GM23338 (cell line): Measurements from ENCODE around the gene XDH. TPM values are rescaled to one million over a fixed set of nuclear protein-coding genes. Genes with fewer than 3 reads are reported as not detected.

Experiments used
- ATAC-seq: fragments of 200-7000 bp; cut with Tn5 transposase; 3 replicates; pipeline ENCODE4 v1.9.1; 2020
- DNase-seq: peaks from one replicate; pipeline ENCODE4 v3.0.0-alpha.2; 2015; ENCODE audit warnings: low spot score
- H2AFZ ChIP-seq: fragments of 200-600 bp; sonication (generic); 2 replicates; pipeline ENCODE4 v1.8.0; 2016; ENCODE audit warnings: antibody characterized with exemption, mild to moderate bottlenecking, moderate library complexity
- H3F3A ChIP-seq: fragments of 200-600 bp; sonication (generic); replicated peaks from 2 replicates; pipeline ENCODE4 v1.8.0; 2017; ENCODE audit warnings: antibody characterized with exemption, mixed run types, low read depth
- H3K27ac ChIP-seq: fragments of 200-600 bp; sonication (generic); 2 replicates; pipeline ENCODE4 v1.6.1; 2016; ENCODE audit warnings: low read depth
- H3K27me3 ChIP-seq: fragments of 200-600 bp; sonication (generic); 2 replicates; pipeline ENCODE4 v1.8.0; 2016; ENCODE audit warnings: mild to moderate bottlenecking, mixed run types, moderate library complexity; ENCODE audit not compliant: insufficient read depth
- H3K36me3 ChIP-seq: fragments of 200-600 bp; sonication (generic); 2 replicates; pipeline ENCODE4 v1.8.0; 2016; ENCODE audit warnings: mild to moderate bottlenecking; ENCODE audit not compliant: insufficient read depth
- H3K4me1 ChIP-seq: fragments of 200-600 bp; sonication (generic); 2 replicates; pipeline ENCODE4 v1.8.0; 2016; ENCODE audit warnings: mild to moderate bottlenecking, moderate library complexity; ENCODE audit not compliant: insufficient read depth
- H3K4me2 ChIP-seq: fragments of 200-600 bp; sonication (generic); 2 replicates; pipeline ENCODE4 v1.7.1; 2017; ENCODE audit warnings: mixed run types
- H3K4me3 ChIP-seq: fragments of 200-600 bp; sonication (generic); 2 replicates; pipeline ENCODE4 v1.6.1; 2016; ENCODE audit warnings: mixed run types
- H3K79me2 ChIP-seq: fragments of 200-600 bp; sonication (generic); replicated peaks from 2 replicates; pipeline ENCODE4 v1.8.0; 2017; ENCODE audit warnings: mild to moderate bottlenecking; ENCODE audit not compliant: insufficient read depth
- H3K9me2 ChIP-seq: fragments of 200-600 bp; sonication (generic); 2 replicates; pipeline ENCODE4 v1.8.0; 2017; ENCODE audit not compliant: insufficient read depth
- H4K20me1 ChIP-seq: fragments of 200-600 bp; sonication (generic); replicated peaks from 2 replicates; pipeline ENCODE4 v1.8.0; 2017; ENCODE audit warnings: mild to moderate bottlenecking; ENCODE audit not compliant: insufficient read depth
- H3K27ac Mint-ChIP-seq: 2 replicates; pipeline ENCODE4 v1.8.0; 2020; ENCODE audit warnings: inconsistent platforms, mild to moderate bottlenecking, moderate library complexity, mixed read lengths
- H3K27me3 Mint-ChIP-seq: 3 replicates; pipeline ENCODE4 v1.8.0; 2022; ENCODE audit warnings: low read depth, mild to moderate bottlenecking, moderate library complexity, mixed read lengths, inconsistent platforms; ENCODE audit not compliant: insufficient read depth, poor library complexity
- H3K36me3 Mint-ChIP-seq: 3 replicates; pipeline ENCODE4 v1.8.0; 2021; ENCODE audit warnings: low read depth, mild to moderate bottlenecking, inconsistent platforms, moderate library complexity, mixed read lengths
- H3K4me1 Mint-ChIP-seq: 3 replicates; pipeline ENCODE4 v1.8.0; 2020; ENCODE audit warnings: mild to moderate bottlenecking, inconsistent platforms, mixed read lengths
- H3K4me3 Mint-ChIP-seq: 3 replicates; pipeline ENCODE4 v1.8.0; 2021; ENCODE audit warnings: moderate library complexity, mild to moderate bottlenecking, inconsistent platforms, mixed read lengths
- H3K9me3 Mint-ChIP-seq: 3 replicates; pipeline ENCODE4 v1.8.0; 2020; ENCODE audit warnings: moderate library complexity, mild to moderate bottlenecking, inconsistent platforms, mixed read lengths
- CREB1 ChIP-seq: fragments of 250-450 bp; sonication (Bioruptor Pico); IDR thresholded peaks from 2 replicates; pipeline ENCODE4 v1.5.0; 2020; ENCODE audit warnings: low read depth, mild to moderate bottlenecking, moderate library complexity
- CTCF ChIP-seq, 2 experiments: fragments of 200-600 bp in 1 of 2; sonication (generic) in 1 of 2; conservative IDR thresholded peaks; 2 replicates each; pipeline versions ENCODE4 v1.5.1 to v1.6.1; 2016 to 2017; ENCODE audit warnings: antibody characterized with exemption in 2 of 2, low read depth in 2 of 2, mild to moderate bottlenecking in 2 of 2, moderate library complexity in 1 of 2
- ETS1 ChIP-seq: IDR thresholded peaks from 2 replicates; pipeline ENCODE4 v1.6.1; 2016; ENCODE audit warnings: antibody characterized with exemption
- EZH2 ChIP-seq: fragments of 200-600 bp; sonication (generic); IDR thresholded peaks from one replicate; pipeline ENCODE4 v1.8.0; 2017; ENCODE audit warnings: antibody characterized with exemption, mild to moderate bottlenecking, low read depth; ENCODE audit not compliant: unreplicated experiment
- JUNB ChIP-seq: IDR thresholded peaks from one replicate; pipeline ENCODE4 v1.6.1; 2016; ENCODE audit warnings: antibody characterized with exemption; ENCODE audit not compliant: unreplicated experiment
- POLR2AphosphoS5 ChIP-seq: IDR thresholded peaks from 2 replicates; pipeline ENCODE4 v1.6.1; 2016; ENCODE audit warnings: antibody characterized with exemption, low read depth
- REST ChIP-seq: IDR thresholded peaks from one replicate; pipeline ENCODE4 v1.6.1; 2018; ENCODE audit warnings: antibody characterized with exemption; ENCODE audit not compliant: unreplicated experiment
- ZNF114 ChIP-seq: fragments of 250-450 bp; sonication (Bioruptor Pico); IDR thresholded peaks from 2 replicates; pipeline ENCODE4 v1.5.0; 2020; ENCODE audit warnings: mild to moderate bottlenecking, moderate library complexity
- ZNF331 ChIP-seq: fragments of 250-450 bp; sonication (Bioruptor Pico); IDR thresholded peaks from 2 replicates; pipeline ENCODE4 v1.5.0; 2020; ENCODE audit warnings: low read depth, mild to moderate bottlenecking, moderate library complexity
- ZNF462 ChIP-seq: fragments of 250-450 bp; sonication (Bioruptor Pico); IDR thresholded peaks from 2 replicates; pipeline ENCODE4 v1.5.0; 2020; ENCODE audit warnings: mild to moderate bottlenecking, moderate library complexity
- polyA plus RNA-seq: library from polyadenylated mRNA; unstranded; fragments of >200 nt; fragmentation: Nextera tagmentation; extraction: Ambion mirVana; gene quantifications from 2 replicates; pipeline ENCODE4 v1.2.1, GENCODE V29; 2016
- total RNA-seq: library from RNA; depleted of rRNA; stranded (reverse); fragments of >200 nt; shearing (Covaris generic); gene quantifications from 2 replicates; pipeline ENCODE4 v1.2.3, GENCODE V29; 2014

XDH gene
- total and polyA plus RNA-seq, 2 experiments from 2014 or later, result 0.55 to 0.87 TPM

GRCh38 chr2:31420936-31421335, 6.4 kb upstream of the XDH start (continued):
- TF ChIP-seq ZNF462 (no peak), ZNF114 (CRISPR knock-in tag) (no peak), POLR2AphosphoS5 (no peak)

GRCh38 chr2:31419386-31419785, 4.8 kb upstream of the XDH start:
- Mint-ChIP-seq H3K27ac (no peak overlapping the region), H3K9me3 (peaks cover 10% of the 10 kb centered on the region), H3K4me3 (no peak overlapping the region), H3K27me3 (no peaks in the 10 kb centered on the region), H3K36me3 (no peaks in the 10 kb centered on the region; the same call in 2 of the 3 replicates), H3K4me1 (no peaks in the 10 kb centered on the region)
- no peaks in the 10 kb centered on the region; the same call in 1 of the 2 replicates for H4K20me1 ChIP-seq
- H3K4me3 ChIP-seq, result no peak overlapping the region
- no peaks in the 10 kb centered on the region for H3K27me3 ChIP-seq
- no peak overlapping the region for H2AFZ ChIP-seq
- H3F3A ChIP-seq, result no peaks in the 10 kb centered on the region
- H3K9me2 ChIP-seq, result no peaks in the 10 kb centered on the region
- DNase-seq (no peak), ATAC-seq (no peak)
- no peak overlapping the region for H3K27ac ChIP-seq
- H3K4me1 ChIP-seq, result no peaks in the 10 kb centered on the region
- H3K4me2 ChIP-seq, result no peak overlapping the region
- H3K36me3 ChIP-seq, result no peaks in the 10 kb centered on the region
- no peaks in the 10 kb centered on the region for H3K79me2 ChIP-seq
- TF ChIP-seq CTCF (conservative IDR thresholded peaks at IDR 0.05; ENCODE audit: low read depth in 2 of 2), result no peak
- no peak for TF ChIP-seq POLR2AphosphoS5
- TF ChIP-seq CREB1 (CRISPR knock-in tag), result no peak
- no peak for TF ChIP-seq JUNB
- TF ChIP-seq ZNF114 (CRISPR knock-in tag), result no peak
- no peak for TF ChIP-seq REST
- no peak for TF ChIP-seq ETS1
- TF ChIP-seq EZH2, result no peak
- TF ChIP-seq ZNF331 (CRISPR knock-in tag), result no peak
